T-helper 2 cell treated with Interferon-gamma antibody and Interleukin-4, amounts not matched to agents 5 μg/mL and 100 μg/mL, for 36 hours (primary cell): ENCODE data around the gene KRT6A.
"Not testable (repeated sequence)": the region's sequence is repeated elsewhere in the genome, so short reads cannot be mapped to it uniquely, and the experiment has no call there.

ENCODE experiments used
- DNase-seq: peaks from one replicate; pipeline ENCODE4 v3.0.0; 2021; ENCODE audit warnings: low spot score
- H3K27ac Mint-ChIP-seq: one replicate; pipeline ENCODE4 v1.8.0; 2021; ENCODE audit warnings: mild to moderate bottlenecking, mixed read lengths
- H3K27me3 Mint-ChIP-seq: one replicate; pipeline ENCODE4 v1.8.0; 2021; ENCODE audit warnings: low read depth, mixed read lengths
- H3K36me3 Mint-ChIP-seq: one replicate; pipeline ENCODE4 v1.8.0; 2021; ENCODE audit warnings: low read depth, mixed read lengths
- H3K4me1 Mint-ChIP-seq: one replicate; pipeline ENCODE4 v1.8.0; 2021; ENCODE audit warnings: low read depth, mixed read lengths
- H3K4me3 Mint-ChIP-seq: one replicate; pipeline ENCODE4 v1.8.0; 2022; ENCODE audit warnings: mild to moderate bottlenecking, moderate library complexity, mixed read lengths
- H3K9me3 Mint-ChIP-seq: one replicate; pipeline ENCODE4 v1.8.0; 2021; ENCODE audit warnings: mixed read lengths

Gene KRT6A

DNA sequence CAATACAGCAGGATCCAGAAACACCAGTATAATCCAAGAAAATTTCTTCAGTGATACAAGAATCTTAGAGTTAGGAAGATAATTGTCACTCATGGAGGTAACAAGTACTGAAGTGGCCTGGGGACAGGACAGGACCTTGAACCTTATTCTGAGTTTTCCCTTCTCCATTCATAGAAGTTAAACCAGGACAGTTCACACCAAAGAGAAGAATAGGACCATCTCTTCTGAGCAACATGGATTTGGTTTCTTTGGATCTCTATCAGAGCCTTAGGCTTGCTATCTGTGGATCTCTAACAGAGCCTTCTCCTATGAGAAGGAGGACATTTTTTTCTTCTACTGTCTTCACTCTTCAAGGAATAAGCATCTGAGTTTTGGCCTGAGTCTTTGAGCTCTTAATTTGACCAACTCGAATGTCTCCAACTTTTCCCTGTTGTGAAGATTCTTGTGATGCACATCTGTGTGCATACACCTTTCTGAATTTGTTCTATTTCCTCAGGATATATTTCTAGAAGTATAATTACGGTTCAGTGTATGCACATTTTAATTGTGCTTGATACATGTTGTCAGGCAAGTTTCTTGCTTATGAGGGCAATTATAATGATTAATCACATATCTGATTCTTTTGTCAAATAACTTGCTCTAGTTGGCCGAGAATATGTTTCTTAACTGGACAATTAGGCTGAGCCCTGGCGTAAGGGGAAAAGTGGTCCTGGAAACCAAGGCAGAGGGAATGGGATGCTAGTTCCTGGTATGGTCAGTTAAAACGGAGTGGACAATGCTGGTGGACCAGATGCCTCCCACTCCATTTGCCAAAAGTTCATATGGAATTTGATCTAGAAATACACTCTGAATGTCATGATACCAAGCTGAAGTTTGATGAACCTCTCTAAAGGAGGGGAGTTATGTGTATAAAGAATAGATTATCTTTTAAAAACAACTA lies 6.6 kb downstream of the KRT6A start:
- Mint-ChIP-seq H3K27ac (no peak overlapping the region), H3K36me3 (no peaks in the 10 kb centered on the region), H3K9me3 (no peaks in the 10 kb centered on the region), H3K27me3 (peaks cover 21% of the 10 kb centered on the region), H3K4me3 (no peak overlapping the region), H3K4me1 (no peaks in the 10 kb centered on the region)
- DNase-seq = no peak

DNA sequence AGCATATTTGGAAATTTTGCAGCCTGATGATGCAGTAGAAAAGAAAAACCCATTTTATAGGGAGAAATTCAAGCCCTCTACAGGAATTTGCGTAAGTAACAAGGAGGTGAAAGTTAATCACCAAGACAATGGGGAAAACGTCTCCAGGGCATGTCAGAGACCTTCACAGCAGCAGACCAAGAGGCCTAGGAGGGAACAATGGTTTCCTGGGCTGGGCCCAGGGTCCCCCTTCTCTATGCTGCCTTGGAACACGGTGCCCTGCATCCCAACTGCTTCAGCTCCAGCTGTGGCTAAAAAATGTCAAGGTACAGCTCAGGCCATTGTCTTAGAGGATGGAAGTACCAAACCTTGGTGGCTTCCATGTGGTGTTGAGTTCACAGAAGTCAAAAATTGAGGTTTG lies 13.0 kb downstream of the KRT6A start:
- Mint-ChIP-seq H3K9me3 (no peaks in the 10 kb centered on the region), H3K4me1 (no peaks in the 10 kb centered on the region), H3K4me3 (no peak overlapping the region), H3K27me3 (peaks cover 13% of the 10 kb centered on the region), H3K27ac (no peak overlapping the region), H3K36me3 (no peaks in the 10 kb centered on the region)
- no peak for DNase-seq

DNA sequence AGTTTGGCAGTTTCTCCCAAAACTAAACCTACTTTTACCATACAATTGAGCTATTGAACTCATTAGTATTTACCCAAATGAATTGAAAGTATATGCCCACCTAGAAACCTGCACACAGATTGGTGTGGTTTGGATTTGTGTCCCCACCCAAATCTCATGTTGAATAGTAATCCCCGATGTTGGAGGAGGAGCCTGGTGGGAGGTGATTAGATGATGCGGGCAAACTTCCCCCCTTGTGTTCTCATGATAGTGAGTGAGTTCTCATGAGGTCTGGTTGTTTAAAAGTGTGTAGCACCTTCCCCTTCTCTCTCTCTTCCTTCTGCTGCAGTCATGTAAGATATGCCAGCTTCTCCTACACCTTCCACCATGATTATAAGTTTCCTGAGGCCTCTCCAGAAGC lies 15.4 kb downstream of the KRT6A start:
- no peak overlapping the region for H3K27ac Mint-ChIP-seq
- no peak overlapping the region for H3K4me3 Mint-ChIP-seq
- H3K36me3 Mint-ChIP-seq = no peaks in the 10 kb centered on the region
- DNase-seq = no peak
- H3K27me3 Mint-ChIP-seq = peaks cover 2% of the 10 kb centered on the region
- no peaks in the 10 kb centered on the region for H3K4me1 Mint-ChIP-seq
- no peaks in the 10 kb centered on the region for H3K9me3 Mint-ChIP-seq

DNA sequence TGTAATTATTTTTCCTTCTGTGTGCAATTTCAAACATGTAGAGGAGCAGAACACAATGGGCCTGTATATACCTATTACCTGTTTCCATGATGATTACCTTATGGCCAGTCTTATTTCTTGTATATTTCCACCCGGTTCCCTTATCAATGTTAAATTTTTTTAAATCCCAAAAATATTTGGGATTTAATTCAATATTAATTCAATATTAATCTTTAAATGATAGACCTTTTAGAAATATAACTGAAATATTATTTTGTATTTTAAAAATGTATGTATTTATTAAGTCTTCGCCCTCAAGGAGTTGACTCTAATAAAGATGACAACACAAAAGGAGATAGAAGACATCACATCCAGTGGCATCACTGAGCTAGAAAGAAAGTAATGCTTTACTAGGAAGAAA lies 18.8 kb downstream of the KRT6A start:
- Mint-ChIP-seq H3K9me3 (no peaks in the 10 kb centered on the region), H3K27me3 (peaks cover 2% of the 10 kb centered on the region), H3K4me3 (no peak overlapping the region), H3K27ac (no peak overlapping the region), H3K36me3 (no peaks in the 10 kb centered on the region), H3K4me1 (no peaks in the 10 kb centered on the region)
- no peak for DNase-seq

DNA sequence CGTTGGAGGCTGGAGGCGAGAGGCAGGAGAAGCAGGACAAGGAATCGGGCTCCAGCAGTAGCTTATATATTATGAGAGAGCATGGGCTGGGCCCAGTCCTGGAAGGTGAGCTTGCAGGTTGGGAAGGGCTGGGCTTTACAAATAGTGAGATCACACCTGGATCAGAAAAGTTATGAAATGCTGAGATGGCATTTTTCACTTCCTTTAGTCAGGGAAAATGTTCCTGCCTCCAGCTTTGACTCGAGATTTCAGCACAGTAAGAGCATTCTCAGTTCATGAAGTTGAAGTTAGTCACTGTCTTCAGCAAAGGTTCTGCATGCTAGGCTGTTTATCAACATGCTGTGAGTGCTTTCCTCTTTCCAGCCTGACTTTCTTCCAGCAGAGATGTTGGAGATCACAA lies 19.3 kb downstream of the KRT6A start, which contains the start of gene KRT6C:
TSS of gene KRT6C (minus strand) at position 38 of the 400 bp plus-strand sequence. CDS start 68 bp downstream, outside the sequence.
- no peaks in the 10 kb centered on the region for H3K4me1 Mint-ChIP-seq
- H3K4me3 Mint-ChIP-seq = no peak within 1 kb of the TSS
- peaks cover 2% of the 10 kb centered on the region for H3K27me3 Mint-ChIP-seq
- no peak within 1 kb of the TSS for H3K27ac Mint-ChIP-seq
- H3K9me3 Mint-ChIP-seq = no peaks in the 10 kb centered on the region
- no peak for DNase-seq
- no peaks in the 10 kb centered on the region for H3K36me3 Mint-ChIP-seq

DNA sequence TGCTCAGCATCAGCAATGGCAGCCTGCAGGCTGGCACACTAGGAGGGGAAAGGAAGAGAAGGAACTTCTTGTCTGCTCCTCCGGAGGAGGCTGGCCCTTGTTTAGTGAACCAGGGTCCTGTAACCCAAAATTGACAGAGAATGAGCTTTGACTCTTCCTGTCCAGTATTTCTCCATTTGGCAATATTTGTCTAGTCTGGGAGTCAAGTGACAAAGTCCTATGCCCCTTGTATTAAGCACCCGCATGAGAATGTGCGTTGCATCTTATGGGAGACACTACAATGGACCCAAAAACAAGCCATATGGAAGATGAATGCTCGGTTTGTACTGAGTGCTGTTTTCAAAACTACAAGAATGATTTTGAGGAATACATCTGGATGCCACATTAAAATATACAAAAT lies 23.2 kb downstream of the KRT6A start:
- H3K36me3 Mint-ChIP-seq = no peaks in the 10 kb centered on the region
- no peak overlapping the region for H3K27ac Mint-ChIP-seq
- H3K4me3 Mint-ChIP-seq = no peak overlapping the region
- H3K4me1 Mint-ChIP-seq = no peaks in the 10 kb centered on the region
- H3K27me3 Mint-ChIP-seq = peaks cover 5% of the 10 kb centered on the region
- DNase-seq = no peak
- no peaks in the 10 kb centered on the region for H3K9me3 Mint-ChIP-seq

DNA sequence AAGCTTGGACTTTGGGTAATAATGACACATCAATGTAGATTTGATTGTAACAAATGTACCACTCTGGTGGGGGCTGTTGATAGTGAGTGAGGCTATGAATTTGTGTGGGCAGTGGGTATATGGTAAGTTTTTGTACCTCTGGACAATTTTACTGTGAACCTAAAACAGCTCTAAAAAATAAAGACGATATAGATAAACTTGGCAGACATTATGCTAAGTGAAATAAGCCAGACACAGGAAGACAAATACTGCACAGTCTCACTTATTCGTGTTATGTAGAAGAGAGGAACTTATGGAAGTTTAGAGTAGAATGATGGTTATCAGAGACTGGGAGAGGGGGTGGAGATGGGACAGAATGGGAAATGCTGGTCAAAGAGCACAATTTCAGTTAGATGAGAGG lies 28.2 kb downstream of the KRT6A start:
- no peak for DNase-seq
- no peak overlapping the region for H3K27ac Mint-ChIP-seq
- H3K9me3 Mint-ChIP-seq = no peaks in the 10 kb centered on the region
- no peaks in the 10 kb centered on the region for H3K4me1 Mint-ChIP-seq
- H3K36me3 Mint-ChIP-seq = no peaks in the 10 kb centered on the region
- H3K4me3 Mint-ChIP-seq = no peak overlapping the region
- peaks cover 30% of the 10 kb centered on the region for H3K27me3 Mint-ChIP-seq

DNA sequence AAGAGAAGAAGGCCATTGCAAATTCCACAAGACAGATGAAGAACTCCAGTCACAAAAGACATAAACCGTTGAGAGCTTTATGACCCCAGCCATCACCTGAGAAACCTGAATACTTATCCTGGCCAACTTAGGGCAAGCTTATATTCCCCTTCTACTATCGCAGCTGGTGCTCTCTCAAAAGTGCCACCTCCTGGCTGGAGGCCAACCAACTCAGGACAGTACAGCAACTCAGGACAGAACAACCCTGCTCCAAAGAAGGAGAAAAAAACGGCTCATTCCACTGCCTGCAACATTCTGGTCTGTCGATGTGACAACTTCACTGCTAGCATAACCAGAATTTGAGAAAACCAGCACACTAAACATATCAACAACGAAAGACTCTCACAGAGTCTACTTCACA lies 31.4 kb downstream of the KRT6A start:
- H3K27me3 Mint-ChIP-seq = peaks cover 39% of the 10 kb centered on the region
- no peaks in the 10 kb centered on the region for H3K9me3 Mint-ChIP-seq
- no peak overlapping the region for H3K27ac Mint-ChIP-seq
- H3K36me3 Mint-ChIP-seq = no peaks in the 10 kb centered on the region
- no peak for DNase-seq
- H3K4me3 Mint-ChIP-seq = no peak overlapping the region
- no peaks in the 10 kb centered on the region for H3K4me1 Mint-ChIP-seq

DNA sequence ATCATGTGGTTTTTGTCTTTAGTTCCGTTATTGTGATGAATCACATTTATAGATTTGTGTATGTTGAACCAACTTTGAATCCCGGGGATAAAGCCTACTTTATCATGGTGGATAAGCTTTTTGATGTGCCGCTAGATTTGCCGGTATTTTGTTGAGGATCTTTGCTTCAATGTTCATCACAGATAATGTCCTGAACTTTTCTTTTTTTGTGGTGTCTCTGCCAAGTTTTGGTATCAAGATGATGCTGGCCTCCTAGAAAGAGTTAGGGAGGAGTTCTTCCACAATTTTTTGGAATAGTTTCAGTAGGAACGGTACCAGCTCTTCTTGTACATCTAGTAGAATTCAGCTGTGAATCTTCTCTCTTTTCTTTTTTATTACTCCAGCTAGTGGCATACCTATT lies 34.2 kb downstream of the KRT6A start:
- Mint-ChIP-seq H3K27me3 (peaks cover 46% of the 10 kb centered on the region), H3K4me1 (no peaks in the 10 kb centered on the region), H3K4me3 (no peak overlapping the region), H3K9me3 (no peaks in the 10 kb centered on the region), H3K36me3 (no peaks in the 10 kb centered on the region), H3K27ac (no peak overlapping the region)
- DNase-seq = no peak

DNA sequence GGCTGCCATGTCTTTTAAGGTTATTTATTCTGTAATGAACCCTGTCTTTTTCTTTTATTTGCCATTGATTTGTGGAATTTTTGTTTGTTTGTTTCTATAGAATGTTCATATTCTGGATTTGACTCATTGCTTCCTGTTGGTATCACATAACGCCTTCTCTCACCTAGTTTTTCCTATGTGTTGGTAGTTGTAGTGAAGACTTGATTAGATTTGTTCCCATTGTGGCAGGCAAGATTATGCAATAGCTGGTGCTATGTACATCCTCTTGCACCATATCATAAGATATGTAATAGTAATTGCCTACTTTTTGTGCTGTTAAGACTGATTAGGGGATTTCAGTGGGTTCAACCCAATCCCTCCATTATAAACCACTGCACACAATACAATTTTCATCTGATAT lies 37.2 kb downstream of the KRT6A start:
- Mint-ChIP-seq H3K4me1 (no peaks in the 10 kb centered on the region), H3K27me3 (peaks cover 35% of the 10 kb centered on the region), H3K27ac (no peak overlapping the region), H3K36me3 (no peaks in the 10 kb centered on the region), H3K4me3 (no peak overlapping the region), H3K9me3 (no peaks in the 10 kb centered on the region)
- no peak for DNase-seq

DNA sequence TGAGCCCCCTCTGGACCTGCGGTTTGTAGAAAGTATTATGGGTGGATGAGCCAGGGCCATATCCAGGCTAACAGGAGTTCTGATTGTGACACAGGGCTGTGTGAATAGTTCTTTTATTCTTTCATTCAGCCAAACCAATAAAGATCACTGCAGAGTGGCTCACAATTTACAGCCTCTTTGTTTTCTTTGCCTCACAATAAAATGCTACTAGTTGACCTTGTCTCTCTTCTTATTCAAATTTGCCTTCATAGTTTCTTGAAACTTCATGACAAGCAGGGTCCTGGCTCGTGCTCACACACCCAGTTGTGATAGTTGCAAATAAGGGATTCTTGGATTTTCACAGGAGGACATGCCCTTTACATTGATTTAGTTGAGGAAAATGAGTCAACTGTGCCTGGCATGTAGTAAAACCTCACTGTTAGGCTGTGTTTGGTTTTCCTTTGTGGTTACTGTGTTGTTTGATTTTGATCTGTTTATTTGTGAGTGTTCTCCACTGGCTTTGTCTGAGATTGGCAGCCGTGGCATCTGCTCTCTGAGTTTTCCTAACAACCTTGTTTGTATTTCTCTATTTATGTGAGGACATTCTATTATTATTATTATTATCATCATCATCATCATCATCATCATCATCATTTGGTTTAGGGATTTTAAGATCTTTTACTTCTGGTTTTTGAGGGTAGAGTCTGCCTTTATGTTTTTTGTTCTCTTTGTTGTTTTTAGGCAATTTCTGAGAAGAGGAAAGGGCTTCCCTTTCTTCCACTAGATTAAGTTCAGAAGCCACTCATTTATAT lies 38.5 kb downstream of the KRT6A start:
- DNase-seq = no peak
- peaks cover 28% of the 10 kb centered on the region for H3K27me3 Mint-ChIP-seq
- H3K27ac Mint-ChIP-seq = no peak overlapping the region
- H3K4me1 Mint-ChIP-seq = no peaks in the 10 kb centered on the region
- no peaks in the 10 kb centered on the region for H3K9me3 Mint-ChIP-seq
- H3K4me3 Mint-ChIP-seq = no peak overlapping the region
- no peaks in the 10 kb centered on the region for H3K36me3 Mint-ChIP-seq

DNA sequence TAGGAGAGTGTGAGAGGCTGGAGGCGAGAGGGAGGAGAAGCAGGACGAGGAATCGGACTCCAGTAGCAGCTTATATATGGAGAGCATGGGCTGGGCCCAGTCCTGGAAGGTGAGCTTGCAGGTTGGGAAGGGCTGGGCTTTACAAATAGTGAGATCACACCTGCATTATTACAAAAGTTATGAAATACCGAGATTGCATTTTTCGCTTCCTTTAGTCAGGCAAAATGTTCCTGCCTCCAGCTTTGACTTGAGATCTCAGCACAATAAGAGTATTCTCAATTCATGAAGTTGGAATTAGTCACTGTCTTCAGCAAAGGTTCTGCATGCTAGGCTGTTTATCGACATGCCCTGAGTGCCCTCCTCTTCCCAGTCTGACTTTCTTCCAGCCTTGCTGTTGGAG lies 41.0 kb downstream of the KRT6A start, which contains the start of gene KRT6B:
TSS of gene KRT6B (minus strand) at position 46 of the 400 bp plus-strand sequence. CDS start 68 bp downstream, outside the sequence.
- Mint-ChIP-seq H3K4me3 (no peak within 1 kb of the TSS), H3K36me3 (no peaks in the 10 kb centered on the region), H3K27ac (no peak within 1 kb of the TSS), H3K9me3 (no peaks in the 10 kb centered on the region), H3K4me1 (no peaks in the 10 kb centered on the region), H3K27me3 (peaks cover 26% of the 10 kb centered on the region)
- no peak for DNase-seq

DNA sequence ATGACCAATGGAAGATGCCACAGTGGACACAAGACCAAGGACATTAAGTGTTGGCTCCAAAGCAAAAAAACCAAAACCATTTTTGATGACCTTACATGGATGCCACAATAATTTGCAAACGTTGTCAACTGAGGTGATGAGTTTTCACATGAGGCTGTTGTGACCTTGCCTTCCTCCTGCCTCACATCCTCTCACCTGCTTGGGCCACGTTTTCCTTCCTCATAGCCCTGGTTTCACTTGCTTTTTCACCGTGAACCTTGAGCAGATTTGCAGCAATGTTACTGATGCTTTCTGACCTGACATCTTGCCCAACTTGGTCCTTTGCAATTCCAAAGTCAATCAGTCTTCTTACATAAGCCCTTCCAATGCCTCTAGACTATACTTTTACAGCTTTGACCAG lies 44.8 kb downstream of the KRT6A start:
- DNase-seq = no peak
- H3K27ac Mint-ChIP-seq = no peak overlapping the region
- H3K4me1 Mint-ChIP-seq = peaks cover 4% of the 10 kb centered on the region
- H3K36me3 Mint-ChIP-seq = no peaks in the 10 kb centered on the region
- no peaks in the 10 kb centered on the region for H3K9me3 Mint-ChIP-seq
- peaks cover 17% of the 10 kb centered on the region for H3K27me3 Mint-ChIP-seq
- H3K4me3 Mint-ChIP-seq = no peak overlapping the region

DNA sequence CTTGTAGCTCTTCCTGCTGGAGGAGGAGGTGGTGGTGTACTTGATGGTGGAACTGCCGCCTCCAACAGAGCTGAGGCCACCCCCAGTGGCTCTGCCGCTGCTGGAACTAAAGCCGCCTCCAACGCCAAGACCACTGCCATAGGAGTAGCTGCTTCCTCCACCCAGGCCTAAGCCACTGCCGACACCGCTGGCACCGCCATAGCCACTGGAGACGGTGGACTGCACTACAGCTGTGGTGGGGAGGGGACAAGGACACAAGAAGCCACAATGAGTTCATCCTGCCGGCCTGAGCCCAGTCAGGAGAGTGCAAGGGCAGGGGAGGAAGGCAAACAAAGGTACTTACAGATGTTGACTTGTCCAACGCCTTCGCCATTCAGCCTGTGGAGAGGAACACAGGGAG lies 45.9 kb downstream of the KRT6A start:
- not testable (repeated sequence) for H3K9me3 Mint-ChIP-seq, H3K36me3 Mint-ChIP-seq, H3K4me3 Mint-ChIP-seq, DNase-seq, H3K27ac Mint-ChIP-seq, H3K4me1 Mint-ChIP-seq
- H3K27me3 Mint-ChIP-seq = peaks cover 19% of the 10 kb centered on the region
